GM21737 (cell line): ENCODE measurements around the gene CGB5.
"Not testable (repeated sequence)": the region's sequence is repeated elsewhere in the genome, so short reads cannot be mapped to it uniquely, and the experiment has no call there.

ENCODE experiments used
- ATAC-seq: cut with Tn5 transposase; IDR thresholded peaks from one replicate; pipeline ENCODE4 v1.9.1; 2021; ENCODE audit warnings: mild to moderate bottlenecking, moderate library complexity; ENCODE audit not compliant: unreplicated experiment

Gene CGB5

DNA sequence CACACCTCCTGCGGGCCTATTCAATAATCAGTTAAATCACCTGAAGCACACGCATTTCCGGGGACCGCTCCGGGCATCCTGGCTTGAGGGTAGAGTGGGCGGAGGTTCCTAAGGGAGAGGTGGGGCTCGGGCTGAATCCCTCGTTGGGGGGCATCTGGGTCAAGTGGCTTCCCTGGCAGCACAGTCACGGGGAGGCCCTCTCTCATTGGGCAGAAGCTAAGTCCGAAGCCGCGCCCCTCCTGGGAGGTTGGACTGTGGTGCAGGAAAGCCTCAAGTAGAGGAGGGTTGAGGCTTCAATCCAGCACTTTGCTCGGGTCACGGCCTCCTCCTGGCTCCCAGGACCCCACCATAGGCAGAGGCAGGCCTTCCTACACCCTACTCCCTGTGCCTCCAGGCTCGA is at the start of gene CGB5:
TSS of gene CGB5 (plus strand) at position 301 of the 400 bp plus-strand sequence. CDS start 362 bp downstream, outside the sequence.
- not testable (repeated sequence) for ATAC-seq

DNA sequence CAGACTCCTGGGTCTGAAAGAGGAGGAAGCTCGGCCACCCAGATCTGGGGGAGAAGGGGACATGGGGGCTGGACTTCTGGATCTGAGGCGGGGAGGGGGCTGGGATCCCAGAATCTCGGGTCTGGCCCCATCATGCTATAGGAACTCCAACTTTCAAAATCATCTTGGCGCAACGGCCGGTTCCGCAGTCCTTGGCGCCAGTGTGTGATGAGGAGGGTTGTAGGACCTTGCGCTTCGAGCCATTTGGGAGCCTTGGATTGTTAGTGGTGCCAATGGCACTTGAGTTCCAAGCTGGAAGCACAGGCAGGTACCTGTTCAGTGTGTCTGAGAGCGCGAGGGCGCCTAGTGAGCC is 49.6 kb upstream of the CGB5 start:
- no peak for ATAC-seq

DNA sequence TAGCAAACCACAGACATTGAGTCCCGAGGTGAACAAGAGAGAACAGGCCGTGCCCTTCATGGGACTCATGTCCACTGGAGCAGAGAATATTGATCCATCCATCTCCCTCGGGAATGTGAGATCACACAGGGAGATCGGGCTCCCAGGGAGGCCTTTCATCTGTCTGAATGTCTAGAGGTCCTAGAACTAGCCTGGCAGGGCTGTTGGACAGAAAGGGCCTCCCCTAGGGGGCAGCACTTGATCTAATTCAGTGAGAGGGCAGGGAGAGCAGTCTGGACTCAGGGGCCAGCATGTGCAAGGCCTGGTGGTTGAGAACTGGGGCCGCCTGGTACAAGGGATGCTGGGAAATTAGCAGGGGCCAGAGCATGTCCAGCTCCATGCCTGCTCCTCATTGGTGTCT is 45.7 kb upstream of the CGB5 start:
- ATAC-seq: no peak

DNA sequence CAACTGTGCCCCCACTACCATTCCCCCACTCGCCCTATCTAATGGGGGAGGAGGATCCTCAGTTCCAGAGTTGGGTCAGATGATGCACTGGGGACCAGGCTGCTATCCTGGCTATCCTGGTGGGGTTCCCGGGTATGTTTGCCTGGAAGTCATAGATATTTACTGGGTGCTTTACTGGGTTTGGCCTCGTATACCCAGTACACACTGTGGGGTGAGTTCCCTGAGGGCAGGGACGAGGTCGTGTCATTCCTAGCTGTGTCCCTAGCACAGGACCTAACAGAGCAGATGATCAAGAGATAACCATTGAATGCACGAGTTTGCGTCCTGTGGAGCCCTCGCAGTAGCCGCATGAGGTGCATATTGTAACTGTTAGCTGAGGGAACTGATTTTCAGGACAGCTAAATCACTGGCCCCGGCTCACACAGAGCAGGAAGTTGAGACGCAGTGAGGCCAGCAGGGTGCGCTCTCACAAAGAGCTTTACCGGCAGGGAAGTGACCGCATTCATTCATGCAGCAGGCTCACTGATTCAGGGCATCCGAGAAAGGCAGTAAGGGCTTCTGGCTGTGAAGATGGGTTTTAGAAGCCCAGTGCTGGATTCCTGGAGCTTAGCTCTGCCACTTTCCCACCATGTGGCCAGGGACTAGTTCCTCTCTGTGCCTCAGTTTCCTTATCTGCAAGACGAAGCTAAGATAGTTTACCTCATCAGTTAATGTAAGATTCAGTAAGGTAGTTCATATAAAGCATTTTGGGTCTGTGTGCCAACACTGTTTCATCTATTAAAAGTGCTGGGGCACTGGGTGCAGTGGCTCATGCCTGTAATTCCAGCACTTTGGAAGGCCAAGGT is 43.9 kb upstream of the CGB5 start:
- no peak for ATAC-seq

DNA sequence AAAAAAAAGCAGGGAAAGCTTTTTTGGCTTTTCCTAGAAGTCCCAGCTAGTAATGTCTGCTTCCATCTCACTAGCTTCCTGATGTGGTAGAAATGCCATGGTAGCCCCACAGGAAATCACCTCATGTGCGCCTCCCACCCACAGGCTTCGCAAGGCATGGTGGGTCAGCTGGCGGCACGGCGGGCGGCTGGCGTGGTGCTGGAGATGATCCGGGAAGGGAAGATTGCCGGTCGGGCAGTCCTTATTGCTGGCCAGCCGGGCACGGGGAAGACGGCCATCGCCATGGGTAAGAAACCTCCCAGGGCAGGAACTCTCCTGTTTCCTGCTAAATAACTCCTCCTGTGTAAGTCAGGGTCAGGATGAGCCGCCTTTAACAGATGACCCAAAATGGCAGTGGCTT is 39.5 kb upstream of the CGB5 start:
- ATAC-seq: no peak

DNA sequence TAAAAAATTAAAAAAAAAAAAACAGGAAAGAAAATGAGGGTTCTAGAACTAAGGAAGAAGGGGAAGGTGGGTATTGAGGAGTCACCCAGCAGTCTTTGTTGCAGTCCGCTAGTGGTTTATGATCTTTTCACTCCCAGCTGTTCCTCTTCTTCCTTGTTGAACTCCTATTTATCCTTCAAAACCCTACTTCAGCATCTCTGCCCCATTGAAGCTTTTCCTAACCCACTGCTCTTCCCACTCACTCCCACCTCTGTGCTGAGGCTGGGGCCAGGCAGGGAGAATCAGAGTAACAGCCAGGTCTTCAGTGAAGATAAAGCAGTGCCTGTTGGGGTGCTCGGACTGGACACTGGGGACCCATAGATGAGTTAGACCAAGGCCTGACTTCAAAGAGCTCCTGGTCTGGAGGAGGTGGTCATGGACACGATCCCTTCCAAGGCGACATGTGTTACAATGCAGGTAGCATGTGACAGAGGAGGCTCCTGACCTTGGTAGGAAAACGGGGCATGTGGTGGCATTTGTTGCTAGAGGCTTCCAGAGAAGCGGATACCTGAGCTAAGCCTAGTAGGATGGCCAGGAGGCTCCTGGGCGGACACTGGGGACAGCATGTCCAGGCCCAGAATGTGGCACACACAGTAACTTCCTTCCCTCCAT is 38.6 kb upstream of the CGB5 start:
- no peak for ATAC-seq

DNA sequence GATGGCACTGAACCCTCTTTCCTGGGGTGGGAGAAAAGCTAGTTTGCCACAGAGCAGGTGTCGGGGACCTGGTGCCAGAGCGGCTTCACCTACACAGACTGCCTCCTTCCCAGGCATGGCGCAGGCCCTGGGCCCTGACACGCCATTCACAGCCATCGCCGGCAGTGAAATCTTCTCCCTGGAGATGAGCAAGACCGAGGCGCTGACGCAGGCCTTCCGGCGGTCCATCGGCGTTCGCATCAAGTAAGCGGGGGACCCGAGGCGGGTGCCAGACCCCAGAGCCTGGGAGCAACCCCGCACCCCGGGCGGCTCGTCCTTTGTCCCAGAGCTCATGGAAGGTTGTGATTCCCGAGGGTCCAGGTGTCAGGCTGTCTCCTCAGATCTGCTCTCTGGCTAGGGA is 36.7 kb upstream of the CGB5 start:
- ATAC-seq: no peak

DNA sequence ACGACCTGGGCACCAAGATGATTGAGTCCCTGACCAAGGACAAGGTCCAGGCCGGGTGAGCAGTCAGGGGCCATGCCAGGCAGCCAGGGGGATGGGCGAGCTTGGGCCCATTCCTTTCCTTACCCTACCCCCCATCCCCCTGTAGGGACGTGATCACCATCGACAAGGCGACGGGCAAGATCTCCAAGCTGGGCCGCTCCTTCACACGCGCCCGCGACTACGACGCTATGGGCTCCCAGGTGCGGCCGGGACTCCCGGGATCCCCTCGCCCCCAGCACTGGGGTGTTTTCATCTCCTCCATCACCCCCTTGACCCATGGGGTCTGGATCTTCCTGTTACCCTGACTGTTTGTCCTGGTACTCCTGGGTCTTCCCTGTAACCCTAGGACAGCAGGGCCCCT is 33.8 kb upstream of the CGB5 start:
- ATAC-seq: no peak

DNA sequence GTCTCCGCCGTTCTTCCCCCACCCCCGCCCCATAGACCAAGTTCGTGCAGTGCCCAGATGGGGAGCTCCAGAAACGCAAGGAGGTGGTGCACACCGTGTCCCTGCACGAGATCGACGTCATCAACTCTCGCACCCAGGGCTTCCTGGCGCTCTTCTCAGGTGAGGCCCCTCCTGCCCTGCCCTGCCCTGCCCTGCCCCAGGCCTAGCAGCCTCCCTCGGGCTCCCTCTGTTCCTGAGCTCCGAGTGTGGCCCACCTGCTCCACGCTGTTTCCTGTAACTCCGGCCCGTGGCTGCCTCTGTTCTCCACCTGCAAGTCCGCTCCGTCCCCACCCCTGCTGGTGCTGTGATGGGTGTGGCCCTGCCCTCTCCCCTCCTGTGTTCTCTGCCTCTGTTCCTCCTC is 33.2 kb upstream of the CGB5 start:
- ATAC-seq: no peak

DNA sequence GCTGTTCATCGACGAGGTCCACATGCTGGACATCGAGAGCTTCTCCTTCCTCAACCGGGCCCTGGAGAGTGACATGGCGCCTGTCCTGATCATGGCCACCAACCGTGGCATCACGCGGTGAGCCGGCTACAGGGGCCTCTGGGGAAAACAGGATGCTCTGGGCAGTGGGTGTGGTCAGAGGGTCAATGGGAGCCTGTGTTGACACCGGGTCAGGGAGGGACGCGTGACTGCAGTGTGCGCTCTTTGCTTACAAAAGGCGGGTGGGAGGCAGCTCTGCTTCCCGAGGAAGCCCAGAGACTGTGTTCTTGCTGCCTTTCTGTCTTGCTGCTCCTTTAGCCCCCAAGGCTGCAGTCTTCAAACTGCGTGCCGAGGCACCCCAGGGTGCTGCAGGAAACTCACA is 32.5 kb upstream of the CGB5 start:
- no peak for ATAC-seq

DNA sequence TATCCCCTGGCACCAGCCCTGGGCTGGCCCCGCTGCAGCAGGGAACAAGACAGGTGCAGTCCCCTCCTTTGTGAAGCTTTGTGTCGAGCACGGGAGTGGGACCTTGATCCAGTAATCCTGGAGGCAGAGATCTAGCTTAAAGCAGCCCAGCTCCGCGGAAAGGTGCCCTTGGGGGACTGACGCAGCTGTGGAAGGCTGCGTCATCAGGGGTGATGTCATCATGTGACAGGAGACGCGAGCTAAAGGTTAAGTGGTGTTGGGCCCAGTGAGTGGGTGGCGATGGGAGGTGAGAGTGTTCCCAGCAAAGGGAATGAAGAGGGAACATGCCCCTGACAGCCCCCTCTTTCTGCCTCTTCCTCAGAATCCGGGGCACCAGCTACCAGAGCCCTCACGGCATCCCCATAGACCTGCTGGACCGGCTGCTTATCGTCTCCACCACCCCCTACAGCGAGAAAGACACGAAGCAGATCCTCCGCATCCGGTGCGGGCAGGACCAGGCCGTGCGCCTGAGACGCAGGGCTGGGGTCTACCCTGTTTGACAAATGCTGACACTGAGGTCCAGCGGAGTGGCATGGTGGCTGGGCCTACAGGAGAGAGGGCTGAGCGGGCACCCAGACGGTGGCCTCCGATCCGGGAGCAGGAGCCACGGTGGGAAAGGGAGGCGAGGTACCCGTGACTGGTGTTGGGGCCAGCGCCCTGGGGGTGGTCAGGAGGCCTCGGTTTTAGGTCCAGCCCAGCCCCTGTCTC is 29.4 kb upstream of the CGB5 start:
- no peak for ATAC-seq

DNA sequence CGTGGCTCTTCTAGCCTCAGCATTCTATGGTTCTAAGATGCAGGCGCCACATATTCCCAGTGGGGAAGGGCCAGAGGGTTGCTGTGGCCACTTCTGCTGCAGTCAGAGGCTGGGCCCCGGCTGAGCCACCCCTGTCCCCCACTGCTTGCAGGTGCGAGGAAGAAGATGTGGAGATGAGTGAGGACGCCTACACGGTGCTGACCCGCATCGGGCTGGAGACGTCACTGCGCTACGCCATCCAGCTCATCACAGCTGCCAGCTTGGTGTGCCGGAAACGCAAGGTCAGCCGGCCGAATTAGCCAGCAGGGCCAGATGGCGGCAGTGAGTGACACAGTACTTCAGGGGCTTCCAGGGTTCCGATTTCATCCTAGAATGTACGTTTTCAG is 28.8 kb upstream of the CGB5 start:
- no peak for ATAC-seq

DNA sequence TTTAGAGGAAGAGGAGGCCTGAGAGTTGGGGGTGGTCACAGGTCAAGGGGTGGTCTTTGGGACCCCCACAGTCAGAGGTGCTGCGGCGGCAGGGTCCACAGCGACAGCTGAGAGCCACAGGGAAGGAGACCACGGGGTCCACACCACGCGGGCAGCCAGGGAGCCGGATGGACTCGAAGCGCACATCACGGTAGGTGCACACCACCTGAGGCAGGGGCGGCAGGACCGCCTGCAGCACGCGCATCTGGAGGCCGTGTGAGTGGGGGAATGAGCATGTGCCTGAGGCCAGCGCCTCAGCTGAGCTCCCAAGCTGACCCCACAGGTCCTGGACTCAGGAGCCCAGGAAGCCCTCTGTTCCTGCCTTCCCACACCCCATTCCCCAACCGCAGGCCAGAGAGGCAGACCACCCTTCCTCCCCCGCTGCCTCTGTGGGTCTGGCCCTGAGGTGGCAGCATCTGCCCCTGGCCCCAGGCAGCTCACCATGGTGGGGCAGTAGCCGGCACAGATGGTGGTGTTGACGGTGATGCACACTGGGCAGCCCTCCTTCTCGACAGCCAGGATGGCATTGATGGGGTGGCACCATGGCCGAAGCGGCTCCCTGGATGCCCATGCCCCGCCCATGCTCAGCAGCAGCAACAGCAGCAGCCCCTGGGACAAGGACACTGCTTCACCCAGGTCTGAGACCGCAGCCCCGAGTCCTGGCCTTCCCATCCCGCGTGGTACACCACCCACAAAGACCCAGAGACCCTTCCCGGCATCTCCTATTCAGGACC is 27.4 kb upstream of the CGB5 start:
- no peak for ATAC-seq

DNA sequence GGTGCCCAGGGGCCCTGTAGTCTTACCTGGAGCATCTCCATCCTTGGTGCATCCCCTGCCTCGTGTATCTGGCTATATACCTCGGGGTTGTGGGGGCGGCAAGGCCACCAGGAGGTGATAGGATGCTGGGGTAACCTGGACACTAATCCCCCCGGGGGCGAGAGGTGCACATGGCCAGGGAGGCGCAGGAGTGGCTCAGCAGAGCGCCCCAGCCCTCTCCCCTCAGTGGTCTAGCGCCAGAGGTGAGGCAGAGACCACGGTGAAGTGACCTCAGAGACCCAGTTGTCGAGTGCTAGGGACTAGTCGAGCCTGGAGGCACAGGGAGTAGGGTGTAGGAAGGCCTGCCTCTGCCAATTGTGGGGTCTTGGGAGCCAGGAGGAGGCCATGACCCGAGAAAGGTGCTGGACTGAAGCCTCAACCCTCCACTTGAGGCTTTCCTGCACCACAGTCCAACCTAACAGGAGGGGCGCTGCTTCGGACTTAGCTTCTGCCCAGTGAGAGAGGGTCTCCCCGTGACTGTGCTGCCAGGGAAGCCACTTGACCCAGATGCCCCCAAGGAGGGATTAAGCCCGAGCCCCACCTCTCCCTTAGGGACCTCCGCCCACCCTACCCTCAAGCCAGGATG is 26.5 kb upstream of the CGB5 start, which contains the start of gene LHB:
TSS of gene LHB (minus strand) at position 51 of the 625 bp plus-strand sequence. CDS start at position 41, 10 bp downstream.
- ATAC-seq: no peak

DNA sequence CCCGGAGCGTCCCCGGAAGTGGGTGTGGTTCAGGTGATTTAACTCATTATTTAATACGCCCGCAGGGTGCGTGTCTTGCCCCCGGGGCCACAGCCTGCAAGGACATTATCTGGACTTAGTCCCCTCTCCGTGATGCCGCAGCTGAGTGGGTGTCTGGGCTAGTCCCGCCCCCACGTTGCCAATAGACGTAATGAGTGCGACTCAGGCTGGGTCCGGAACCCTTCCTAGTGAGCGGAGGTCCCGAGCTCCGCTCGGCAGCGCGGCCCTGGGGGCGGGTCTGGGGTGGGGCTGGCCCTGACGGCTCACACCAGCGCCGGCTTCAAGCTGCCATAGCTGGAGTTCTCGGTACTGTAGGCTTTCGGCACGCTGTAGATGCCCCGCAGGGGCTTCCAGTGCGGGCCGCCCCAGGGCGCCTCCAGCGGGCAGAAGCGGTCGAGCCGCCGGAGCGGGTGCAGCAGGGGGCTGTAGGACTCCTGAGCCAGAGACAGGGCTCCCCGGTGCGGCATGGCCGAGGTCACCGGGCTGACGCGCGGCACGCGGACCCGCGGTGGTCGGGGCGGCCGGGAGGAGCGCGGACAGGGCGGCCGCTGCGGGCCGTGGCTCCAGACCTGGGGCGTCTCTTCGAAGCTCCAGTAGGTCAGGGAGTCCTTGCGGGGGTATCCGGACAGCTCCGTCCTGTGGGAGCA is 25.8 kb upstream of the CGB5 start:
- ATAC-seq: no peak

DNA sequence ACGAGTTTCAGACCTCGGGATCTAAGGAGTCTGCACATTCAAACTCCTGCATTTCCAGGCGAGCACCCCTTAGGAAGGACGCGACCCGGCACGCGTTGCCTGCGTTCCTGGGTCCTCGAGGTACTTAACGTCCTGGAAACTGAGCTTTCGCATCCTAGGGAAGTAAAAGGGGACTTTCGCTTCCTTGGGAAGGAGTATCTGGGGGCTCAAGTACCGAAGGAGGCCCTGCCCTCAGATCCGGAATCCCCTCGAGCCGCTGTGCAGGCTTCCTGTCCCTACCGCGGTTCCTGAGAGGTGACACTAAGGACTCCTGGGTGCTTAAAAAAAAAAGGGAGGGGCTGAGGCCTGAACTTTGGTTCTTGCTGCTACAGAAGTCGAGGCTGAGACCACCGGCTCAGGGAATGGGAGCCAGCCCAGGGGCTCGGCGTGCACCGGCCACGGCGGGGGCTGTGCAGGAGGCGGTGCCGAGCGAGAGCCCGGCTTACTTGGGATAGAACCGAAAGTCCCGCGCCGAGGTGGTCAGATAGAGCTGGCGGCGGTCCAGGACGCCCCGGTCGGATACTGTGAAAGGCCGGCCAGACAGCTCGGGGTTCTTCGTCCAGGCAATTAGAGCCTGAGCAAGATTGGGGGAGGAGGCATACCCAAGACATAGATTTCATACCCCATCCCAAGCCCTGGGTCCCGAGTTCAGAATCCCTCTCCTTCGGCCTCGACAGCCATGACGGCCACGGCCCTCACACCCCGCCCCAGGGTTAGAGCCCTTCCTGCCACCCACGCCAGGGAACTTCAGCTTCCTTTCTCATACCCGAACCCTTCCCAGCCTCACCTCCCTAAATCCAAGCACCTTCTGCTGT is 25.0 kb upstream of the CGB5 start:
- not testable (repeated sequence) for ATAC-seq

DNA sequence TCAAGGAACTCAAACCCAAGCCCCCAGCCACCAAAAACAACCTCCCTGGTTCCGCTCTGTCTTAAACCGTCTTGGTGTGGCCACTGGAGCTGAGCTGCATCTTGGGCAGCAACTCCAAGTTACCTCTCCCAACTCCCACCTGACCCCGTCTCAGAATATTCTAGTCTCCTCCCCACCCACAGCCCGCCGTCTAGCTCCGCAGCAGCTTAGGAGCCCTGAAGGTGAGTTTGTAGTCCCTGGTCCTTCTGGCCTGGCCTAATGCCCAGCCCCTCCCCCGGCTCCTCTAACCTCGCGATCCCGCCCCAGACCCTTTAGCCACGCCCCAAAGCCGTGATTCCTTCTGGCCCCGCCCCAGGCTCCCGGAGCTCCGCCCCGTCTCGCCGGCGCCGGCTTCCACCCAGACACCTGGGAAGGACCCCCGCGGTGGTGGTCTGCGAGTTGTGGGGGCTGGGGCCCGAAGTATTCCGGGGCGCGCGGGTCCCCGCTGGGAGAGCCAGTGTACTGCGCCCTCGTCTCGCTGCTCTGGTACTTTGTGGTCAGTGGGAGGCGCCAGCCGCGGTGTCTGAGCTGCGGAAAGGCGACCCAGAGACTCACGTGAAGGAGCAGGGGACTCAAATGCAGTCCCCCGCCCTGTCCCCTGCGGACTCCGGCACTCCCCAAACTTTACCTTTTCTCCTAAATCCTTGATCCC is 24.3 kb upstream of the CGB5 start:
- ATAC-seq: no peak

DNA sequence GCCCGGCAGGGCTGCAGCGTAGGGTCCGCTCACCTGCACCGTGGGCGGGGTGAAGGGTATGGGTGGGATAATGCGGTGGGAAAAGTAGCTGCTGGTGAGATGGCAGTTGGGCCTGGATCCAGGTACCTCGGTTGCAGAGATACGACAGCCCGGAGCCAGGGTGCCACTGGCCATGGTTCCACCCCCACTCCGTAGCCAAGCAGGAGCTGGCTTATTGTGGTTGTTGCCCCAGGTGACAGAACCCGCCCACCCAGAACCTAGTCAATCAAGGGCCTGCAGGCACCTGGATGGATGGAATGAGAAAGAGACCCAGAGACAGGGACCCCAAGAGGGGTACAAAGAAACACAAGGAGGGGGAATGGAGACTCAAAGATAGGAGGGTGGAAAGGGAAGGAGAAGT is 23.3 kb upstream of the CGB5 start:
- ATAC-seq: no peak
